ENCODE measurements around the gene PPP6R1.

GRCh38 chr19:55231391-55232285, 27.2 kb downstream of the PPP6R1 start:
- TF ChIP-seq CTCF (IDR thresholded peaks at IDR 0.05) (no peak), POLR2AphosphoS5 (IDR thresholded peaks at IDR 0.05) (no peak)

Measured in stomach (tissue), 4 donors.